ENCODE results near the gene TP73.

DNA sequence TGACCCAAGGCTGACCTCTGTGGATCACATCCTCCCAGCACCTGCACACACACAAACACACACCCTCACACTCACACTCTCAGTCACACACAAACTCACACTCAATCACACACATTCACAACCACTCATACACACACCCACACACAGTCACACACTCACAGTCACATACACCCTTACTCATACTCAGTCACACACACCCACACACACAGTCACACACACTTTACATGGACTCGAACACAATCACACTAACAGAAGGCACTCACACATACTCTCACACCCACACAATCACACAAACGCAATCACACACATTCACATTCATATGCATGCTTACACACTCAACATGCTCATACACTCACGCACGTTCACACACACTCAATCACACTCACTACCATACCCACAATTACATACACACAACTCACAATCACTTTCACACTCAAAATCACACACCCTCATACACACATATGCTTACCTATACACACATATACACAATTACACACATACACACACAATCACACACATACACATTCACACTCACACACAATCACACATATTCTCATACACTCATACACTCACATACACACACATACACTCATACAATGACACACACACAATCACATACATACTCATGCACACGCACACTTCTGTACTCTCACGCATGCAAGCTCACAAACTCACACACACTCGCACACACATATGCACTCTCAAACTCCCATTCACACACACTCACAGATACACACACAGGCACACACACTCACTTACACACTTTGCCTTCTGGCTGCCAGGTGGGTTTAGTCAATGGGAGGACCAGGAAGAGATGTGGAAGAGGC lies 47.1 kb upstream of the TP73 start:
- TF ChIP-seq POLR2A (IDR thresholded peaks at IDR 0.05), result no peak
- TF ChIP-seq, protein P1, sequence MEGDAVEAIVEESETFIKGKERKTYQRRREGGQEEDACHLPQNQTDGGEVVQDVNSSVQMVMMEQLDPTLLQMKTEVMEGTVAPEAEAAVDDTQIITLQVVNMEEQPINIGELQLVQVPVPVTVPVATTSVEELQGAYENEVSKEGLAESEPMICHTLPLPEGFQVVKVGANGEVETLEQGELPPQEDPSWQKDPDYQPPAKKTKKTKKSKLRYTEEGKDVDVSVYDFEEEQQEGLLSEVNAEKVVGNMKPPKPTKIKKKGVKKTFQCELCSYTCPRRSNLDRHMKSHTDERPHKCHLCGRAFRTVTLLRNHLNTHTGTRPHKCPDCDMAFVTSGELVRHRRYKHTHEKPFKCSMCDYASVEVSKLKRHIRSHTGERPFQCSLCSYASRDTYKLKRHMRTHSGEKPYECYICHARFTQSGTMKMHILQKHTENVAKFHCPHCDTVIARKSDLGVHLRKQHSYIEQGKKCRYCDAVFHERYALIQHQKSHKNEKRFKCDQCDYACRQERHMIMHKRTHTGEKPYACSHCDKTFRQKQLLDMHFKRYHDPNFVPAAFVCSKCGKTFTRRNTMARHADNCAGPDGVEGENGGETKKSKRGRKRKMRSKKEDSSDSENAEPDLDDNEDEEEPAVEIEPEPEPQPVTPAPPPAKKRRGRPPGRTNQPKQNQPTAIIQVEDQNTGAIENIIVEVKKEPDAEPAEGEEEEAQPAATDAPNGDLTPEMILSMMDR (IDR thresholded peaks at IDR 0.05), result no peak
- no peak for TF ChIP-seq POLR2AphosphoS5 (IDR thresholded peaks at IDR 0.05)

All from breast epithelium (tissue), 3 donors.